Type B pancreatic cell (in vitro differentiated cells): ENCODE results near the gene EEF1A1. TPM values are rescaled to one million over a fixed set of nuclear protein-coding genes. Genes with fewer than 3 reads are reported as not detected.
"Not testable (repeated sequence)": the region's sequence is repeated elsewhere in the genome, so short reads cannot be mapped to it uniquely, and the experiment has no call there.

Experiments
- DNase-seq: peaks from one replicate; pipeline ENCODE4 v3.0.0; 2021; ENCODE audit warnings: mixed read lengths; ENCODE audit not compliant: unreplicated experiment; ENCODE audit errors: extremely low spot score
- H3K27ac Mint-ChIP-seq: 2 replicates; pipeline ENCODE4 v1.8.0; 2021; ENCODE audit warnings: mild to moderate bottlenecking, mixed read lengths
- H3K27me3 Mint-ChIP-seq: 2 replicates; pipeline ENCODE4 v1.8.0; 2021; ENCODE audit warnings: mixed read lengths
- H3K36me3 Mint-ChIP-seq: 2 replicates; pipeline ENCODE4 v1.8.0; 2021; ENCODE audit warnings: mixed read lengths
- H3K4me1 Mint-ChIP-seq: one replicate; pipeline ENCODE4 v1.8.0; 2021; ENCODE audit warnings: mixed read lengths; ENCODE audit not compliant: unreplicated experiment
- H3K4me3 Mint-ChIP-seq: 2 replicates; pipeline ENCODE4 v1.8.0; 2021; ENCODE audit warnings: mild to moderate bottlenecking, mixed read lengths
- H3K9me3 Mint-ChIP-seq: 2 replicates; pipeline ENCODE4 v1.8.0; 2021; ENCODE audit warnings: mixed read lengths
- CTCF ChIP-seq: fragments of 200-600 bp; sonication (generic); conservative IDR thresholded peaks from 2 replicates; pipeline ENCODE4 v1.5.0; 2021; ENCODE audit warnings: antibody characterized with exemption, mild to moderate bottlenecking
- total RNA-seq: library from RNA; stranded (reverse); gene quantifications from 2 replicates; pipeline ENCODE4 v1.2.1, GENCODE V29; 2021; ENCODE audit warnings: low replicate concordance

EEF1A1 gene
- total RNA-seq, 1 donor from 2014 or later: 13,155 TPM

GRCh38 chr6:73511796-73512195, 9.0 kb downstream of the EEF1A1 start:
- no peaks in the 10 kb centered on the region for H3K27me3 Mint-ChIP-seq
- H3K9me3 Mint-ChIP-seq: no peaks in the 10 kb centered on the region
- no peak overlapping the region for H3K4me3 Mint-ChIP-seq
- DNase-seq: no peak
- H3K27ac Mint-ChIP-seq: peak overlapping the region; percentile 80
- peaks cover 21% of the 10 kb centered on the region for H3K36me3 Mint-ChIP-seq
- no peak for TF ChIP-seq CTCF
- peaks cover 12% of the 10 kb centered on the region for H3K4me1 Mint-ChIP-seq

GRCh38 chr6:73509851-73510250, 11.0 kb downstream of the EEF1A1 start:
- DNase-seq: no peak
- no peaks in the 10 kb centered on the region for H3K4me1 Mint-ChIP-seq
- no peak for TF ChIP-seq CTCF
- no peaks in the 10 kb centered on the region for H3K27me3 Mint-ChIP-seq
- H3K9me3 Mint-ChIP-seq: no peaks in the 10 kb centered on the region
- no peak overlapping the region for H3K27ac Mint-ChIP-seq
- H3K4me3 Mint-ChIP-seq: no peak overlapping the region
- H3K36me3 Mint-ChIP-seq: peaks cover 7% of the 10 kb centered on the region

- no peak overlapping the region for H3K4me3 Mint-ChIP-seq
- H3K27ac Mint-ChIP-seq: no peak overlapping the region
- no peaks in the 10 kb centered on the region for H3K9me3 Mint-ChIP-seq
- peaks cover 4% of the 10 kb centered on the region for H3K36me3 Mint-ChIP-seq
- H3K4me1 Mint-ChIP-seq: no peaks in the 10 kb centered on the region
- no peak for DNase-seq
- no peak for TF ChIP-seq CTCF
- no peaks in the 10 kb centered on the region for H3K27me3 Mint-ChIP-seq
These were observed 12.1 kb downstream of the EEF1A1 start for GRCh38 chr6:73508776-73509175.

- peak overlapping the region; percentile 13 for H3K27ac Mint-ChIP-seq
- H3K36me3 Mint-ChIP-seq: no peaks in the 10 kb centered on the region
- H3K27me3 Mint-ChIP-seq: no peaks in the 10 kb centered on the region
- H3K4me3 Mint-ChIP-seq: no peak overlapping the region
- no peaks in the 10 kb centered on the region for H3K9me3 Mint-ChIP-seq
- no peak for TF ChIP-seq CTCF
- H3K4me1 Mint-ChIP-seq: no peaks in the 10 kb centered on the region
- DNase-seq: no peak
These were observed 14.6 kb downstream of the EEF1A1 start for GRCh38 chr6:73506246-73506645.

GRCh38 chr6:73505705-73506104, 15.1 kb downstream of the EEF1A1 start:
- H3K9me3 Mint-ChIP-seq, DNase-seq, H3K4me3 Mint-ChIP-seq, H3K4me1 Mint-ChIP-seq, H3K36me3 Mint-ChIP-seq, H3K27me3 Mint-ChIP-seq: not testable (repeated sequence)
- peak overlapping the region; percentile 13 for H3K27ac Mint-ChIP-seq

- no peaks in the 10 kb centered on the region for H3K4me1 Mint-ChIP-seq
- H3K4me3 Mint-ChIP-seq: no peak overlapping the region
- TF ChIP-seq CTCF: no peak
These were observed 15.7 kb downstream of the EEF1A1 start for GRCh38 chr6:73505142-73505541.

More at GRCh38 chr6:73505142-73505541, 15.7 kb downstream of the EEF1A1 start:
- DNase-seq: no peak
- H3K36me3 Mint-ChIP-seq: no peaks in the 10 kb centered on the region
- no peak overlapping the region for H3K27ac Mint-ChIP-seq
- H3K9me3 Mint-ChIP-seq: no peaks in the 10 kb centered on the region
- H3K27me3 Mint-ChIP-seq: no peaks in the 10 kb centered on the region
